A549 (cell line): ENCODE data around the gene FRMD8. TPM values are rescaled to one million over a fixed set of nuclear protein-coding genes. Genes with fewer than 3 reads are reported as not detected.

ENCODE experiments used
- ATAC-seq, 2 experiments: fragments of 200-7000 bp in 1 of 2; fragments of >200 bp in 1 of 2; cut with Nextera tagmentation in 1 of 2; cut with Tn5 transposase in 1 of 2; 3 replicates each; pipeline versions ENCODE4 v1.8.0 to v1.9.1; 2018 to 2020; ENCODE audit warnings: mild to moderate bottlenecking in 1 of 2, moderate library complexity in 1 of 2
- CTCF ChIA-PET: fragments of 300-600 bp; sonication (Branson Sonifier 250); formaldehyde crosslinking; extraction: SDS; loops from one replicate; lab custom pipeline; 2021; ENCODE audit warnings: antibody characterized with exemption, inconsistent platforms; lab: Yijun Ruan, JAX
- POLR2A ChIA-PET: fragments of 350-600 bp; formaldehyde crosslinking; extraction: SDS; loops from one replicate; lab custom pipeline; 2021; ENCODE audit warnings: antibody characterized with exemption, inconsistent platforms; lab: Yijun Ruan, JAX
- DNase-seq, 2 experiments: peaks; one replicate each; pipeline versions ENCODE4 v3.0.0 to v3.0.0-alpha.2; 2011 to 2016; ENCODE audit warnings: low read depth in 1 of 2, low spot score in 1 of 2
- FAIRE-seq: peaks from 2 replicates; lab custom pipeline; 2011; peaks lifted over from hg19 to GRCh38; lab: Jason Lieb, UNC
- H3K27ac ChIP-seq, 2 experiments: fragments of >200 bp; sonication (Bioruptor Twin); formaldehyde crosslinking; 3 replicates each; pipeline ENCODE4 v1.5.1; 2016 to 2017
- H3K4me1 ChIP-seq: fragments of >200 bp; sonication (Bioruptor Twin); formaldehyde crosslinking; 3 replicates; pipeline ENCODE4 v1.6.1; 2016
- H3K4me2 ChIP-seq: fragments of >200 bp; sonication (Bioruptor Twin); formaldehyde crosslinking; 3 replicates; pipeline ENCODE4 v1.6.1; 2016
- H3K4me3 ChIP-seq: fragments of >200 bp; sonication (Bioruptor Twin); formaldehyde crosslinking; 3 replicates; pipeline ENCODE4 v1.5.1; 2016
- H3K9me3 ChIP-seq: fragments of >200 bp; sonication (Bioruptor Twin); formaldehyde crosslinking; 3 replicates; pipeline ENCODE4 v1.6.1; 2016
- BCL3 ChIP-seq: fragments of >200 bp; sonication (Bioruptor Twin); formaldehyde crosslinking; IDR thresholded peaks from 3 replicates; pipeline ENCODE4 v1.6.1; 2016
- CBX2 ChIP-seq: fragments of 200-600 bp; sonication (generic); IDR thresholded peaks from 2 replicates; pipeline ENCODE4 v1.6.1; 2016; ENCODE audit warnings: low read depth, mild to moderate bottlenecking, borderline replicate concordance
- CBX8 ChIP-seq: fragments of 200-600 bp; sonication (generic); IDR thresholded peaks from 2 replicates; pipeline ENCODE4 v1.6.1; 2016
- CHD2 ChIP-seq: fragments of 150-350 bp; IDR thresholded peaks from 2 replicates; pipeline ENCODE4 v1.6.1; 2014; ENCODE audit warnings: low read length; ENCODE audit not compliant: partially characterized antibody
- EHF ChIP-seq: fragments of 250-450 bp; sonication (Bioruptor Pico); IDR thresholded peaks from 2 replicates; pipeline ENCODE4 v1.5.0; 2020; ENCODE audit warnings: mild to moderate bottlenecking
- EHMT2 ChIP-seq: fragments of 200-600 bp; sonication (generic); IDR thresholded peaks from 2 replicates; pipeline ENCODE4 v1.6.1; 2016; ENCODE audit warnings: antibody characterized with exemption, low read depth, mild to moderate bottlenecking, moderate library complexity
- ELK1 ChIP-seq: fragments of 150-350 bp; IDR thresholded peaks from 2 replicates; pipeline ENCODE4 v1.6.1; 2014; ENCODE audit warnings: low read depth, mild to moderate bottlenecking, low read length
- FOSL2 ChIP-seq, 2 experiments: fragments of 450-650 bp in 1 of 2; fragments of >200 bp in 1 of 2; sonication (Bioruptor Twin) in 1 of 2; formaldehyde crosslinking; IDR thresholded peaks; 2 replicates each; pipeline versions ENCODE4 v1.5.0 to v1.6.1; 2016 to 2020; ENCODE audit warnings: mild to moderate bottlenecking in 1 of 2, moderate library complexity in 1 of 2
- HES2 ChIP-seq: fragments of >200 bp; sonication (Bioruptor Twin); formaldehyde crosslinking; IDR thresholded peaks from 2 replicates; pipeline ENCODE4 v1.6.1; 2016
- HEYL ChIP-seq: fragments of 250-450 bp; sonication (Bioruptor Pico); IDR thresholded peaks from 2 replicates; pipeline ENCODE4 v1.8.0; 2021; ENCODE audit warnings: mild to moderate bottlenecking, moderate library complexity
- MAFK ChIP-seq: fragments of 450-650 bp; IDR thresholded peaks from 2 replicates; pipeline ENCODE4 v1.6.1; 2014; ENCODE audit not compliant: partially characterized antibody
- MAZ ChIP-seq: fragments of 150-350 bp; IDR thresholded peaks from 2 replicates; pipeline ENCODE4 v1.6.1; 2014; ENCODE audit warnings: antibody characterized with exemption, low read depth, low read length, borderline replicate concordance
- NFE2L2 ChIP-seq: fragments of 150-350 bp; conservative IDR thresholded peaks from 2 replicates; pipeline ENCODE4 v1.6.1; 2014; ENCODE audit warnings: low read length
- NR3C1 ChIP-seq: fragments of >200 bp; sonication (Bioruptor Twin); formaldehyde crosslinking; IDR thresholded peaks from 3 replicates; pipeline ENCODE4 v1.6.1; 2017
- PBX3 ChIP-seq: IDR thresholded peaks from 2 replicates; pipeline ENCODE4 v1.6.1; 2012
- PHF8 ChIP-seq: fragments of 200-600 bp; sonication (generic); IDR thresholded peaks from 2 replicates; pipeline ENCODE4 v1.6.1; 2016; ENCODE audit warnings: low read depth, mild to moderate bottlenecking, antibody characterized with exemption, moderate library complexity, borderline replicate concordance
- POLR2A ChIP-seq: IDR thresholded peaks from 2 replicates; pipeline ENCODE4 v1.6.1; 2012; ENCODE audit warnings: mild to moderate bottlenecking, low read length
- RARB ChIP-seq: fragments of 250-450 bp; sonication (Bioruptor Pico); IDR thresholded peaks from 2 replicates; pipeline ENCODE4 v1.8.0; 2021; ENCODE audit warnings: mild to moderate bottlenecking, moderate library complexity
- REST ChIP-seq: fragments of 200-600 bp; sonication (generic); IDR thresholded peaks from 2 replicates; pipeline ENCODE4 v1.6.1; 2016; ENCODE audit warnings: antibody characterized with exemption, mild to moderate bottlenecking, moderate library complexity
- SMC3 ChIP-seq: fragments of >200 bp; sonication (Bioruptor Twin); formaldehyde crosslinking; IDR thresholded peaks from 3 replicates; pipeline ENCODE4 v1.6.1; 2018; ENCODE audit warnings: inconsistent platforms
- SREBF2 ChIP-seq: fragments of 450-650 bp; IDR thresholded peaks from 2 replicates; pipeline ENCODE4 v1.6.1; 2014; ENCODE audit warnings: mild to moderate bottlenecking, moderate library complexity
- USF2 ChIP-seq: fragments of 450-650 bp; IDR thresholded peaks from 2 replicates; pipeline ENCODE4 v1.6.1; 2014; ENCODE audit warnings: antibody characterized with exemption
- ZFP36 ChIP-seq: fragments of 450-650 bp; IDR thresholded peaks from 2 replicates; pipeline ENCODE4 v1.6.1; 2014; ENCODE audit warnings: borderline replicate concordance; ENCODE audit not compliant: partially characterized antibody
- ZNF302 ChIP-seq: fragments of 250-450 bp; sonication (Bioruptor Pico); IDR thresholded peaks from 2 replicates; pipeline ENCODE4 v1.9.0; 2021; ENCODE audit warnings: inconsistent platforms, mild to moderate bottlenecking, moderate library complexity
- ZSCAN20 ChIP-seq: fragments of 250-450 bp; sonication (Bioruptor Pico); IDR thresholded peaks from 2 replicates; pipeline ENCODE4 v1.8.0; 2022; ENCODE audit warnings: mild to moderate bottlenecking, moderate library complexity
- WGBS: methylation state at CpG from one replicate; pipeline ENCODE4 v1.1.6; 2017; ENCODE audit errors: missing lambda C conversion rate; 5-methylcytosine and 5-hydroxymethylcytosine counted together
- polyA plus RNA-seq, 4 experiments: library from polyadenylated mRNA; depleted of rRNA in 3 of 4; stranded (reverse); fragments of >200 nt; fragmentation: RNase III in 1 of 4; extraction: RNeasy Plus Mini Kit Qiagen cat#74134 plus additional on column Dnase treatment in 1 of 4; gene quantifications; 2 replicates in 3 of 4; 3 replicates in 1 of 4; pipeline ENCODE4 v1.2.3, GENCODE V29; 2011 to 2017

The FRMD8 gene
- polyA plus RNA-seq, 2 of the 4 experiments (the other 2 are of a cell fraction), result 12.9 to 20.0 TPM

- Histone ChIP-seq H3K4me2 (peak overlapping the region; percentile 99), H3K9me3 (no peaks in the 10 kb centered on the region), H3K4me1 (peaks cover 38% of the 10 kb centered on the region), H3K27ac (peak overlapping the region; percentile 92 to 96), H3K4me3 (peak overlapping the region; percentile 66)
- peak; percentile 6 to 11; a peak in 4 of 6 replicates for ATAC-seq
- ChIA-PET POLR2A (interaction anchor here (0.8 kb wide), 1 partner anchor 54 kb away, joined by 4 read pairs; no protein-coding TSS in a partner anchor), CTCF (interaction anchor here (0.8 to 1.5 kb wide), 5 partner anchors 9 to 44 kb away, joined by 3 to 6 read pairs (median 3); no protein-coding TSS in a partner anchor)
- no peak for TF ChIP-seq FOSL2 (IDR thresholded peaks at IDR 0.05)
- TF ChIP-seq FOSL2 (CRISPR knock-in tag; IDR thresholded peaks at IDR 0.05), result 0 out of 2 replicates have a peak, but pooled peaks have one; percentile 11
- no peak for TF ChIP-seq BCL3
- WGBS, result 58% methylated on average over 10 of the region's 10 CpGs
- FAIRE-seq, result no peak
- DNase-seq, result no peak
Observed at GRCh38 chr11:65454311-65454695, 67.9 kb downstream of the FRMD8 start.

GRCh38 chr11:65454696-65455456 lies 68.4 kb downstream of the FRMD8 start:
- peak; percentile 88 to 91 for DNase-seq
- no peak for TF ChIP-seq RARB
- no peak for TF ChIP-seq HEYL (CRISPR knock-in tag)
- TF ChIP-seq MAFK, result no peak
- TF ChIP-seq MAZ, result no peak
- no peak for TF ChIP-seq CHD2
- peak; percentile 90 for TF ChIP-seq POLR2A
- TF ChIP-seq REST, result no peak
- no peak for TF ChIP-seq NFE2L2
- TF ChIP-seq EHF (CRISPR knock-in tag), result no peak
- TF ChIP-seq CBX2, result no peak
- TF ChIP-seq PHF8, result peak; percentile 24; the same call in 1 of the 2 replicates
- TF ChIP-seq ZNF302 (CRISPR knock-in tag), result no peak
- no peak for TF ChIP-seq EHMT2
- TF ChIP-seq HES2, result no peak
- no peak for TF ChIP-seq ELK1
- TF ChIP-seq CBX8, result no peak
- TF ChIP-seq ZFP36, result no peak
- TF ChIP-seq NR3C1, result no peak
- TF ChIP-seq SMC3, result peak; percentile 13; the same call in 1 of the 3 replicates
- no peak for TF ChIP-seq USF2
- TF ChIP-seq SREBF2, result no peak
- TF ChIP-seq ZSCAN20, result no peak
- TF ChIP-seq PBX3, result no peak
- peak; percentile 34; the same call in 1 of the 3 replicates for TF ChIP-seq BCL3

More at GRCh38 chr11:65454696-65455456, 68.4 kb downstream of the FRMD8 start:
- ATAC-seq (peak; percentile 85 to 86), FAIRE-seq (no peak)
- Histone ChIP-seq H3K4me3 (peak overlapping the region; percentile 66), H3K9me3 (no peaks in the 10 kb centered on the region), H3K4me2 (peak overlapping the region; percentile 99), H3K27ac (peak overlapping the region; percentile 92 to 96), H3K4me1 (peaks cover 37% of the 10 kb centered on the region)
- WGBS, result 7% methylated on average over 36 of the region's 47 CpGs
- ChIA-PET POLR2A (interaction anchor here (0.6 to 1.4 kb wide), 14 partner anchors 9 to 53 kb away, joined by 3 to 10 read pairs (median 4); partner anchors contain the start of genes MALAT1 and NEAT1), CTCF (interaction anchor here (0.7 to 1.4 kb wide), 12 partner anchors 9 to 55 kb away, joined by 3 to 8 read pairs (median 3); no protein-coding TSS in a partner anchor)
